ENCODE data around the gene KLHL5. TPM values are rescaled to one million over a fixed set of nuclear protein-coding genes. Genes with fewer than 3 reads are reported as not detected.

Gene KLHL5
- 30.2 and 30.6 TPM in 2 replicates for total RNA-seq
- long read RNA-seq, partial matches to known transcripts, result 9 of 16 reads
- long read RNA-seq, other reads (novel, unspliced or antisense), result 4 of 16 reads

GRCh38 chr4:39062094-39062769 is at the start of gene KLHL5:
TSS of gene KLHL5 (plus strand) at chr4:39062232. CDS start at chr4:39062653, 421 bp downstream.
- no peaks in the 10 kb centered on the region for H3K27me3 Mint-ChIP-seq (ENCODE audit: low read depth)
- H3K4me1 Mint-ChIP-seq, result peaks cover 25% of the 10 kb centered on the region
- H3K4me3 Mint-ChIP-seq, result peak within 1 kb of the TSS; percentile 84
- no peak for TF ChIP-seq CTCF (conservative IDR thresholded peaks at IDR 0.05)
- H3K27ac Mint-ChIP-seq (ENCODE audit: unreplicated experiment), result peak within 1 kb of the TSS; percentile 95
- peak; percentile 26 for DNase-seq (ENCODE audit: low read depth, low spot score)
- no peaks in the 10 kb centered on the region for H3K36me3 Mint-ChIP-seq (ENCODE audit: low read depth)
- no peaks in the 10 kb centered on the region for H3K9me3 Mint-ChIP-seq

GRCh38 chr4:39014028-39014427 is 48.0 kb upstream of the KLHL5 start:
- no peaks in the 10 kb centered on the region for H3K4me1 Mint-ChIP-seq
- peaks cover 21% of the 10 kb centered on the region for H3K9me3 Mint-ChIP-seq
- H3K27ac Mint-ChIP-seq (ENCODE audit: unreplicated experiment), result no peak overlapping the region
- no peak for DNase-seq (ENCODE audit: low read depth, low spot score)
- no peak for TF ChIP-seq CTCF (conservative IDR thresholded peaks at IDR 0.05)
- peaks cover 7% of the 10 kb centered on the region for H3K36me3 Mint-ChIP-seq (ENCODE audit: low read depth)
- H3K27me3 Mint-ChIP-seq (ENCODE audit: low read depth), result peaks cover 6% of the 10 kb centered on the region
- H3K4me3 Mint-ChIP-seq, result no peak overlapping the region

GRCh38 chr4:39020130-39020529 is 41.9 kb upstream of the KLHL5 start:
- no peak overlapping the region for H3K4me3 Mint-ChIP-seq
- H3K27ac Mint-ChIP-seq (ENCODE audit: unreplicated experiment), result no peak overlapping the region
- TF ChIP-seq CTCF (conservative IDR thresholded peaks at IDR 0.05), result no peak
- no peaks in the 10 kb centered on the region for H3K4me1 Mint-ChIP-seq
- no peaks in the 10 kb centered on the region for H3K27me3 Mint-ChIP-seq (ENCODE audit: low read depth)
- H3K9me3 Mint-ChIP-seq, result peaks cover 8% of the 10 kb centered on the region
- H3K36me3 Mint-ChIP-seq (ENCODE audit: low read depth), result no peaks in the 10 kb centered on the region
- DNase-seq (ENCODE audit: low read depth, low spot score), result no peak

GRCh38 chr4:39021631-39022030 is 40.4 kb upstream of the KLHL5 start:
- no peak overlapping the region for H3K4me3 Mint-ChIP-seq
- H3K27ac Mint-ChIP-seq (ENCODE audit: unreplicated experiment), result no peak overlapping the region
- H3K9me3 Mint-ChIP-seq, result peaks cover 2% of the 10 kb centered on the region
- no peak for TF ChIP-seq CTCF (conservative IDR thresholded peaks at IDR 0.05)
- no peaks in the 10 kb centered on the region for H3K36me3 Mint-ChIP-seq (ENCODE audit: low read depth)
- H3K4me1 Mint-ChIP-seq, result no peaks in the 10 kb centered on the region
- no peak for DNase-seq (ENCODE audit: low read depth, low spot score)
- no peaks in the 10 kb centered on the region for H3K27me3 Mint-ChIP-seq (ENCODE audit: low read depth)

GRCh38 chr4:39022241-39022640 is 39.8 kb upstream of the KLHL5 start:
- H3K4me1 Mint-ChIP-seq, result no peaks in the 10 kb centered on the region
- H3K27me3 Mint-ChIP-seq (ENCODE audit: low read depth), result no peaks in the 10 kb centered on the region
- no peaks in the 10 kb centered on the region for H3K9me3 Mint-ChIP-seq
- H3K36me3 Mint-ChIP-seq (ENCODE audit: low read depth), result no peaks in the 10 kb centered on the region
- no peak overlapping the region for H3K4me3 Mint-ChIP-seq
- no peak overlapping the region for H3K27ac Mint-ChIP-seq (ENCODE audit: unreplicated experiment)
- no peak for TF ChIP-seq CTCF (conservative IDR thresholded peaks at IDR 0.05)
- no peak for DNase-seq (ENCODE audit: low read depth, low spot score)
